Smooth muscle cell (in vitro differentiated cells): Measurements from ENCODE around the gene ADGRD2. TPM values are rescaled to one million over a fixed set of nuclear protein-coding genes. Genes with fewer than 3 reads are reported as not detected.

Experiments used
- DNase-seq: peaks from one replicate; lab custom pipeline; 2025; ENCODE audit not compliant: unreplicated experiment; lab: John Stamatoyannopoulos, UW
- H2AFZ ChIP-seq: fragments of 200-600 bp; sonication (generic); 2 replicates; pipeline ENCODE4 v1.6.0; 2016; ENCODE audit warnings: antibody characterized with exemption, low read depth, mild to moderate bottlenecking
- H3F3A ChIP-seq: fragments of 200-600 bp; sonication (generic); 2 replicates; pipeline ENCODE4 v1.6.0; 2017; ENCODE audit warnings: antibody characterized with exemption, low read depth
- H3K27ac ChIP-seq: fragments of 200-600 bp; sonication (generic); 2 replicates; pipeline ENCODE4 v1.5.1; 2016; ENCODE audit warnings: low read depth, mild to moderate bottlenecking
- H3K27me3 ChIP-seq: fragments of 200-600 bp; sonication (generic); 2 replicates; pipeline ENCODE4 v1.6.1; 2016; ENCODE audit warnings: low read depth, mild to moderate bottlenecking
- H3K36me3 ChIP-seq: fragments of 200-600 bp; sonication (generic); 2 replicates; pipeline ENCODE4 v1.5.1; 2016; ENCODE audit warnings: low read depth
- H3K4me1 ChIP-seq: fragments of 200-600 bp; sonication (generic); 2 replicates; pipeline ENCODE4 v1.5.1; 2016; ENCODE audit warnings: low read depth
- H3K4me2 ChIP-seq: fragments of 200-600 bp; sonication (generic); 2 replicates; pipeline ENCODE4 v1.6.0; 2016; ENCODE audit warnings: mild to moderate bottlenecking
- H3K4me3 ChIP-seq: fragments of 200-600 bp; sonication (generic); 2 replicates; pipeline ENCODE4 v1.5.1; 2016; ENCODE audit warnings: mild to moderate bottlenecking
- H3K79me2 ChIP-seq: fragments of 200-600 bp; sonication (generic); 2 replicates; pipeline ENCODE4 v1.6.0; 2016; ENCODE audit warnings: low read depth, mild to moderate bottlenecking
- H3K9ac ChIP-seq: fragments of 200-600 bp; sonication (generic); 2 replicates; pipeline ENCODE4 v1.6.0; 2016; ENCODE audit warnings: low read depth
- H3K9me3 ChIP-seq: fragments of 200-600 bp; sonication (generic); replicated peaks from 2 replicates; pipeline ENCODE4 v1.5.1; 2016; ENCODE audit warnings: low read depth
- H4K20me1 ChIP-seq: fragments of 200-600 bp; sonication (generic); 2 replicates; pipeline ENCODE4 v1.6.0; 2016; ENCODE audit warnings: low read depth
- CTCF ChIP-seq: fragments of 200-600 bp; sonication (generic); IDR thresholded peaks from 2 replicates; pipeline ENCODE4 v1.5.1; 2017; ENCODE audit warnings: borderline replicate concordance, mild to moderate bottlenecking, antibody characterized with exemption; ENCODE audit not compliant: insufficient read depth, poor library complexity, severe bottlenecking
- WGBS: methylation state at CpG from one replicate; pipeline ENCODE4 v1.1.7; 2016; ENCODE audit warnings: low lambda C conversion rate; 5-methylcytosine and 5-hydroxymethylcytosine counted together
- polyA plus RNA-seq: library from polyadenylated mRNA; unstranded; fragments of >200 nt; fragmentation: Nextera tagmentation; extraction: Ambion mirVana; gene quantifications from 2 replicates; pipeline ENCODE4 v1.2.1, GENCODE V29; 2016
- total RNA-seq: library from RNA; depleted of rRNA; stranded (reverse); fragments of >200 nt; gene quantifications from 2 replicates; pipeline ENCODE4 v1.2.3, GENCODE V29; 2014

Gene ADGRD2
- total and polyA plus RNA-seq, 2 experiments from 2014 or later = not detected

DNA sequence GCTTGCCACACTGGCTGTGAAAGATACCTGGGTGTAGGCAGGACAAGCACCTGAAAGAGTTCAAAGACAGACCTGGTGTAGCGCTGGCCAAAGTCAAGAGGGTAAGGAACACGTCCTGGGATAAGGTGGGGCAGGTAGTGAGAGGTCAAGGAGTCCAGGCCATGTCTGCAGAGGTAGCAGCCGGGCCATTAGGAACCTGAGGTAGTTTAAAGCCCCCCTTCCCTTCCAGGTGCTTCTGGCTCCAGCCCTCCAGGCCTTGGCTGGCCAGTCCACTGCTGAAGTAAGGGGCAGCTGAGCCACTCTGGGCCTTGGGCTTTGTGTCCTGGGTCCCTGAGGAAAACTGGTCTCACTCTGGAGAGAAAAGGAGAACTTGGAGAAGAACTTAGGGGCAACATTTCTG is 70.9 kb downstream of the ADGRD2 start:
- 94% methylated on average over 3 of the region's 3 CpGs for WGBS
- Histone ChIP-seq H3K4me2 (no peak overlapping the region), H3K79me2 (no peaks in the 10 kb centered on the region), H3K27ac (no peak overlapping the region), H3K9me3 (no peaks in the 10 kb centered on the region), H3K9ac (no peak overlapping the region), H3F3A (no peaks in the 10 kb centered on the region), H3K36me3 (no peaks in the 10 kb centered on the region), H4K20me1 (no peaks in the 10 kb centered on the region), H3K4me3 (no peak overlapping the region), H3K4me1 (no peaks in the 10 kb centered on the region), H3K27me3 (no peaks in the 10 kb centered on the region), H2AFZ (no peak overlapping the region)
- DNase-seq = no peak
- no peak for TF ChIP-seq CTCF

DNA sequence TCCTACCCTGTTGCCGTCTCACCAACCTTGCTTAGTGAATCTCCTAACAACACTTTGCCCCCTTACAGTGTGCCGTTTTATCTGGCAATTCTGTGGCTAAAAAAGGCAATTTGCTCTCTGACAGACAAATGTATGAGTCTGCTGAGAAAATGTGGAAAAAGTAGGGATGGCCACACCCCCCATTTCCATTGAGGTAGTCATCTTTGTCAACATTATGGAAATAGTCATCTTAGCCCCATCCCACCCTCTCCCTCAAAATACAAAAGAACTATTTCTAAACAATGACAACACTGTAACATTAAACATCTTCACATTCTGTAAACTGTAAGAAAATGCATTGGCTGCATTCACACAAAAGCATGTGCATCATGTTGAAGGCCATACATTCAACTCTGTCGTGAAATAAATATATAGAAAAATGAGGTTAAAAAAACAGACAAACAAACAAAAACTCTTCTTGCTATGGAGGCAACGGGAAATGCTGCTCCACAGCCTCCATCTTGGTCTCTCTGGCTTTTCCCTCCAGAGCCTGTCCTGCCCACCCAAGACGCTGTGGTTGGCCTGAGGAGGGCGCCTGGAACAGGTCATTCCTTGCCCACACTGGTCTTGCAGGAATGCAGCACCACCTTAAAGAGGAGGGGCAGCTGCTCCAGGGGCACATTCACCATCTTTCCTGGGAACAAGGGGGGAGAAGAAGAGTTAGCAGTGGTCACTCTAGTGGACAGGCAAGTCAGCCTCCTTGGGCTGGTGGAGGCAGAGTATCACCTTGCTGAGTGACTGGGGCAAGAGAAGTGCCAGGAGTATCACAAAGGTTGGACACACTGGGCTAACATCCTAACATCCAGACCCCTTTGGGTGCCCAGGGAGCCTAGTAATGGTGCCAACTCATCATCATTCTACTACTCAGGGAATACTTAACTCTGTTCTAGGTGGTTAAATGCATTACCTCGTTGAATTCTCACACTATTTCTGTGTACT is 72.2 kb downstream of the ADGRD2 start:
- no peak overlapping the region for H3K9ac ChIP-seq

GRCh38 chr9:124526174-124526573 is 75.9 kb downstream of the ADGRD2 start:
- no peaks in the 10 kb centered on the region for H3K4me1 ChIP-seq
- H4K20me1 ChIP-seq = no peaks in the 10 kb centered on the region
- no peak overlapping the region for H3K27ac ChIP-seq
- no peak overlapping the region for H3K4me2 ChIP-seq
- DNase-seq = no peak
- H3K27me3 ChIP-seq = no peaks in the 10 kb centered on the region
- no peak for TF ChIP-seq CTCF
- H3K79me2 ChIP-seq = no peaks in the 10 kb centered on the region
- H3F3A ChIP-seq = no peaks in the 10 kb centered on the region
- H3K9me3 ChIP-seq = no peaks in the 10 kb centered on the region
- 82% methylated on average over 2 of the region's 2 CpGs for WGBS
- no peaks in the 10 kb centered on the region for H3K36me3 ChIP-seq
- H3K9ac ChIP-seq = no peak overlapping the region
- no peak overlapping the region for H3K4me3 ChIP-seq
- H2AFZ ChIP-seq = no peak overlapping the region

More for the DNA sequence above, 72.2 kb downstream of the ADGRD2 start:
- Histone ChIP-seq H3K9me3 (no peaks in the 10 kb centered on the region), H3K27ac (no peak overlapping the region), H3K4me2 (no peak overlapping the region), H2AFZ (no peak overlapping the region), H4K20me1 (no peaks in the 10 kb centered on the region), H3K79me2 (no peaks in the 10 kb centered on the region), H3K4me1 (no peaks in the 10 kb centered on the region), H3F3A (no peaks in the 10 kb centered on the region), H3K36me3 (no peaks in the 10 kb centered on the region), H3K27me3 (no peaks in the 10 kb centered on the region), H3K4me3 (no peak overlapping the region)
- no peak for DNase-seq
- 83% methylated on average over 7 of the region's 7 CpGs for WGBS
- TF ChIP-seq CTCF = no peak

GRCh38 chr9:124527781-124528180 is 77.5 kb downstream of the ADGRD2 start:
- 60% methylated on average over 3 of the region's 3 CpGs for WGBS
- H3K9me3 ChIP-seq = no peaks in the 10 kb centered on the region
- DNase-seq = no peak

More at GRCh38 chr9:124527781-124528180, 77.5 kb downstream of the ADGRD2 start:
- Histone ChIP-seq H3K4me3 (no peak overlapping the region), H3F3A (no peaks in the 10 kb centered on the region), H3K27ac (no peak overlapping the region), H3K27me3 (no peaks in the 10 kb centered on the region), H3K4me1 (no peaks in the 10 kb centered on the region), H2AFZ (no peak overlapping the region), H3K36me3 (no peaks in the 10 kb centered on the region), H3K9ac (no peak overlapping the region), H4K20me1 (no peaks in the 10 kb centered on the region), H3K79me2 (no peaks in the 10 kb centered on the region), H3K4me2 (no peak overlapping the region)
- TF ChIP-seq CTCF = no peak
